OCI-LY1 (cell line): ENCODE measurements around the gene ZSWIM1.

Source experiments
- H2AFZ ChIP-seq: fragments of 200-600 bp; sonication (generic), shearing (Covaris generic); 2 replicates; pipeline ENCODE4 v1.6.0; 2014; ENCODE audit warnings: antibody characterized with exemption, mild to moderate bottlenecking, low read length
- H3F3A ChIP-seq: fragments of 200-600 bp; sonication (generic), shearing (Covaris generic); 2 replicates; pipeline ENCODE4 v1.6.0; 2014; ENCODE audit warnings: mild to moderate bottlenecking, antibody characterized with exemption, low read length, moderate library complexity; ENCODE audit not compliant: insufficient read depth
- H3K27ac ChIP-seq: fragments of 200-600 bp; sonication (generic); 2 replicates; pipeline ENCODE4 v1.5.1; 2014; ENCODE audit warnings: low read length, mixed run types, mild to moderate bottlenecking, low read depth; ENCODE audit not compliant: poor library complexity, severe bottlenecking
- H3K27me3 ChIP-seq: fragments of 200-600 bp; sonication (generic); 2 replicates; pipeline ENCODE4 v1.6.0; 2014; ENCODE audit warnings: antibody characterized with exemption, mild to moderate bottlenecking, low read length, moderate library complexity; ENCODE audit not compliant: insufficient read depth
- H3K36me3 ChIP-seq: fragments of 200-600 bp; sonication (generic); 2 replicates; pipeline ENCODE4 v1.6.1; 2014; ENCODE audit warnings: mild to moderate bottlenecking, antibody characterized with exemption, low read length, moderate library complexity, mixed read lengths; ENCODE audit not compliant: insufficient read depth
- H3K4me1 ChIP-seq: fragments of 200-600 bp; sonication (generic); 2 replicates; pipeline ENCODE4 v1.5.1; 2014; ENCODE audit warnings: mild to moderate bottlenecking, low read length, moderate library complexity; ENCODE audit not compliant: insufficient read depth, severe bottlenecking
- H3K4me2 ChIP-seq: fragments of 200-600 bp; sonication (generic), shearing (Covaris generic); 2 replicates; pipeline ENCODE4 v1.6.1; 2014; ENCODE audit warnings: low read length
- H3K4me3 ChIP-seq: fragments of 200-600 bp; sonication (generic); 2 replicates; pipeline ENCODE4 v1.5.1; 2014; ENCODE audit warnings: low read length, low read depth, mild to moderate bottlenecking, mixed read lengths; ENCODE audit not compliant: poor library complexity, severe bottlenecking
- H3K79me2 ChIP-seq: fragments of 200-600 bp; shearing (Covaris generic); 2 replicates; pipeline ENCODE4 v1.6.1; 2016; ENCODE audit warnings: mixed run types, low read length, mixed read lengths; ENCODE audit not compliant: insufficient read depth
- H3K9ac ChIP-seq: fragments of 200-600 bp; sonication (generic), shearing (Covaris generic); 2 replicates; pipeline ENCODE4 v1.6.1; 2014; ENCODE audit warnings: mild to moderate bottlenecking, low read length, mixed read lengths
- H3K9me2 ChIP-seq: fragments of 200-600 bp; sonication (generic), shearing (Covaris generic); 2 replicates; pipeline ENCODE4 v1.6.1; 2014; ENCODE audit warnings: low read depth, mild to moderate bottlenecking, low read length, mixed read lengths
- H3K9me3 ChIP-seq: fragments of 200-600 bp; shearing (Covaris generic); 2 replicates; pipeline ENCODE4 v1.6.1; 2014; ENCODE audit warnings: low read length, mixed read lengths
- H4K20me1 ChIP-seq: fragments of 200-600 bp; sonication (generic), shearing (Covaris generic); 2 replicates; pipeline ENCODE4 v1.6.0; 2016; ENCODE audit warnings: mild to moderate bottlenecking, low read length; ENCODE audit not compliant: insufficient read depth
- CTCF ChIP-seq: fragments of 200-600 bp; sonication (generic), shearing (Covaris generic); IDR thresholded peaks from 2 replicates; pipeline ENCODE4 v1.5.1; 2017; ENCODE audit warnings: mild to moderate bottlenecking, antibody characterized with exemption, low read length, moderate library complexity, mixed read lengths
- EZH2 ChIP-seq: fragments of 200-600 bp; sonication (generic), shearing (Covaris generic); IDR thresholded peaks from 2 replicates; pipeline ENCODE4 v1.8.0; 2017; ENCODE audit warnings: borderline replicate concordance, mixed run types, mild to moderate bottlenecking, antibody characterized with exemption, low read length, moderate library complexity, mixed read lengths

Gene ZSWIM1

GRCh38 chr20:45857882-45858216, 23.2 kb upstream of the ZSWIM1 start:
- Histone ChIP-seq H3K9me2 (no peaks in the 10 kb centered on the region), H2AFZ (no peak overlapping the region), H3F3A (no peaks in the 10 kb centered on the region), H3K4me3 (peak overlapping the region; percentile 84), H3K9ac (peak overlapping the region; percentile 73), H3K27ac (peak overlapping the region; percentile 77), H3K36me3 (peaks cover 8% of the 10 kb centered on the region; the same call in 1 of the 2 replicates), H3K27me3 (no peaks in the 10 kb centered on the region), H4K20me1 (no peaks in the 10 kb centered on the region), H3K79me2 (peaks cover 7% of the 10 kb centered on the region; the same call in 1 of the 2 replicates), H3K4me2 (peak overlapping the region; percentile 79), H3K4me1 (peaks cover 41% of the 10 kb centered on the region), H3K9me3 (no peaks in the 10 kb centered on the region)
- TF ChIP-seq EZH2, result no peak
- TF ChIP-seq CTCF, result no peak

GRCh38 chr20:45859916-45860315, 21.1 kb upstream of the ZSWIM1 start:
- Histone ChIP-seq H3K4me1 (peaks cover 41% of the 10 kb centered on the region), H3K9me3 (no peaks in the 10 kb centered on the region), H3K27me3 (no peaks in the 10 kb centered on the region), H3K4me3 (no peak overlapping the region), H3K36me3 (no peaks in the 10 kb centered on the region), H3K4me2 (no peak overlapping the region), H3K9ac (no peak overlapping the region), H3K9me2 (no peaks in the 10 kb centered on the region), H3K27ac (no peak overlapping the region), H2AFZ (no peak overlapping the region), H3K79me2 (peaks cover 7% of the 10 kb centered on the region; the same call in 1 of the 2 replicates), H4K20me1 (no peaks in the 10 kb centered on the region), H3F3A (no peaks in the 10 kb centered on the region)
- TF ChIP-seq CTCF, result no peak
- TF ChIP-seq EZH2, result no peak

DNA sequence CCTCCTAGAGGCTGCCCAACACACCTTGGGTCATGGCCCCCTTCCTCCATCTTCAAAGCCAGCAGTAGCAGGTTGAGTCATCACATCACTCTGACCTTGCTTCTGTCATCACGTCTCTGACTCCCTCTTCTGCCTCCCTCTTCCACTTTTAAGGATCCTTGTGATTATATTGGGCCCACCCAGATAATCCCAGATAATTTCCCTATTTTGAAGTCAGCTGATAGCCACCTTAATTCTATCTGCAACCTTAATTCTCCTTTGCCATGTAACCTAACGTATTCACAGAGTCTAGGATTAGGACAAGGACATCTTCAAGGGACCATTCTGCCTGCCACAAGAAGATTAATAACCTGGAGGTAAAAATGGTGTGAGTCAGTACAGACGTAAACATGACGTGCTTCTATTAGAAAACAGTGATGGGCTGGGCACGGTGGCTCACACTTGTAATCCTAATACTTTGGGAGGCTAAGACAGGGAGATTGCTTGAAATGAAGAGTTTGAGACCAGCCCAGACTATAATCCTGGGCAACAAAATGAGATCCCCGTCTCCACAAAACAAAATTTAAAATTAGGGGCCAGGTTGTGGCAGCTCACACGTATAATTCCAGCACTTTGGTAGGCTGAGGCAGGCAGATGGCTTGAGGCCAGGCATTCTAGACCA, 20.3 kb upstream of the ZSWIM1 start:
- Histone ChIP-seq H3K9ac (no peak overlapping the region), H3K27ac (no peak overlapping the region), H3K4me1 (peaks cover 40% of the 10 kb centered on the region), H3K79me2 (peaks cover 6% of the 10 kb centered on the region; the same call in 1 of the 2 replicates), H3K27me3 (no peaks in the 10 kb centered on the region), H2AFZ (no peak overlapping the region), H3K9me2 (no peaks in the 10 kb centered on the region), H3K36me3 (no peaks in the 10 kb centered on the region), H3K9me3 (no peaks in the 10 kb centered on the region), H3K4me2 (no peak overlapping the region; the same call in 1 of the 2 replicates), H3F3A (no peaks in the 10 kb centered on the region), H3K4me3 (no peak overlapping the region), H4K20me1 (no peaks in the 10 kb centered on the region)
- TF ChIP-seq CTCF (no peak), EZH2 (no peak)
